ENCODE results near the gene ELAVL2.

Gene ELAVL2

GRCh38 chr9:23826120-23826629 lies at the start of gene ELAVL2:
Gene ELAVL2, minus strand, starts transcription at chr9:23826240. Its CDS starts 64,006 bp downstream, at chr9:23762234.
- peak; percentile 51 for DNase-seq

GRCh38 chr9:23858234-23858633 lies 32.2 kb upstream of the ELAVL2 start:
- no peak for DNase-seq

GRCh38 chr9:23855873-23856604 lies 30.0 kb upstream of the ELAVL2 start:
- DNase-seq = no peak

GRCh38 chr9:23850690-23851629 lies 24.9 kb upstream of the ELAVL2 start:
- no peak for DNase-seq

- DNase-seq = no peak
Observed at GRCh38 chr9:23850242-23850689, 24.2 kb upstream of the ELAVL2 start.

- DNase-seq = no peak
Observed at GRCh38 chr9:23849379-23850035, 23.5 kb upstream of the ELAVL2 start.

GRCh38 chr9:23842565-23843129 lies 16.6 kb upstream of the ELAVL2 start:
- no peak for DNase-seq

- no peak for DNase-seq
Observed at GRCh38 chr9:23841304-23841703, 15.3 kb upstream of the ELAVL2 start.

- DNase-seq = no peak
Observed at GRCh38 chr9:23837038-23837437, 11.0 kb upstream of the ELAVL2 start.

GRCh38 chr9:23830929-23831730 lies 5.1 kb upstream of the ELAVL2 start:
- no peak for DNase-seq

GRCh38 chr9:23830476-23830805 lies 4.4 kb upstream of the ELAVL2 start:
- no peak for DNase-seq

- no peak for DNase-seq
Observed at GRCh38 chr9:23829580-23830475, 3.8 kb upstream of the ELAVL2 start.

- DNase-seq = no peak
Observed at GRCh38 chr9:23825700-23826099, 340 bp downstream of the ELAVL2 start.

- DNase-seq = no peak
Observed at GRCh38 chr9:23824830-23825591, 1.0 kb downstream of the ELAVL2 start.

GRCh38 chr9:23823986-23824829 lies 1.8 kb downstream of the ELAVL2 start:
- no peak for DNase-seq

GRCh38 chr9:23823269-23823668 lies 2.8 kb downstream of the ELAVL2 start:
- DNase-seq = no peak

- DNase-seq = no peak
Observed at GRCh38 chr9:23822261-23823169, 3.5 kb downstream of the ELAVL2 start.
